ENCODE measurements around the gene NR0B2.

NR0B2 gene

DNA sequence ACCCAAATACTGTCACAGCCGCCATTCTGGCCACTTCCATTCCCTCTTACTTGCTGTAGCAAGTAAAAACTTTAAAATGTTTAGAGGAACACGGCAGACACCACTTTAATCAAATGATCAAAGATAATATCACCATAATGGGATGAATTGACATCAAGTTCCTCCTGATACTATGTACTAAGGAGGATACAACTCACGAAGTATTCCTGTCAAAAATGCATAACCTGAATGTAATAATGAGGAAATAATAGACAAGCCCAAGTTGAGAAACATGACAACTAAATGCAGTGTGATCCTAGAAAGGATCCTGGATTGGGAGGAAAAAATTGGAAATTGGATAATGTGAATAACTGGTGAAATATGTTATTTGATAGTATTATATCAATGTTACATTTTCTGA lies 42.5 kb upstream of the NR0B2 start:
- TF ChIP-seq, protein P1, sequence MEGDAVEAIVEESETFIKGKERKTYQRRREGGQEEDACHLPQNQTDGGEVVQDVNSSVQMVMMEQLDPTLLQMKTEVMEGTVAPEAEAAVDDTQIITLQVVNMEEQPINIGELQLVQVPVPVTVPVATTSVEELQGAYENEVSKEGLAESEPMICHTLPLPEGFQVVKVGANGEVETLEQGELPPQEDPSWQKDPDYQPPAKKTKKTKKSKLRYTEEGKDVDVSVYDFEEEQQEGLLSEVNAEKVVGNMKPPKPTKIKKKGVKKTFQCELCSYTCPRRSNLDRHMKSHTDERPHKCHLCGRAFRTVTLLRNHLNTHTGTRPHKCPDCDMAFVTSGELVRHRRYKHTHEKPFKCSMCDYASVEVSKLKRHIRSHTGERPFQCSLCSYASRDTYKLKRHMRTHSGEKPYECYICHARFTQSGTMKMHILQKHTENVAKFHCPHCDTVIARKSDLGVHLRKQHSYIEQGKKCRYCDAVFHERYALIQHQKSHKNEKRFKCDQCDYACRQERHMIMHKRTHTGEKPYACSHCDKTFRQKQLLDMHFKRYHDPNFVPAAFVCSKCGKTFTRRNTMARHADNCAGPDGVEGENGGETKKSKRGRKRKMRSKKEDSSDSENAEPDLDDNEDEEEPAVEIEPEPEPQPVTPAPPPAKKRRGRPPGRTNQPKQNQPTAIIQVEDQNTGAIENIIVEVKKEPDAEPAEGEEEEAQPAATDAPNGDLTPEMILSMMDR (IDR thresholded peaks at IDR 0.05; ENCODE audit: borderline replicate concordance, control extremely low read depth, extremely low read depth, insufficient read depth, missing control alignments): no peak
- DNase-seq (ENCODE audit: low spot score): no peak
- in situ Hi-C loops (cut with MboI; ENCODE audit: low sequenced_read_pairs, unreplicated experiment): no loop called here

DNA sequence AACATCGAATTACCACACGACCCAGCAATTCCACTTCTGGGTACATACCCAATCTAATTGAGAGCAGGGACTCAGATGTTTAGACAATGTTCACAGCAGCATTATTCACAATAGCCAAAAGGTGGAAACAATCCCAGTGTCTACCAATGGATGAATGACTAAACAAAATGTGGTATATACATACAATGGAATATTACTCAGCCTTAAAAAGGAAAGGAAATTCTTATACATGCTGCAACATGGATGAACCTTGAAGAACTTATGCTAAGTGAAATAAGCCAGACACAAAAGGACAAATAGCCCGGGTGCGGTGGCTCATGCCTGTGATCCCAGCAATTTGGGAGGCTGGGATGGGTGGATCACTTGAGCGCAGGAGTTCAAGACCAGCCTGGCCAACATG lies 39.6 kb upstream of the NR0B2 start:
- TF ChIP-seq, protein P1 (IDR thresholded peaks at IDR 0.05; ENCODE audit: borderline replicate concordance, control extremely low read depth, extremely low read depth, insufficient read depth, missing control alignments): no peak
- DNase-seq (ENCODE audit: low spot score): no peak
- in situ Hi-C loops (cut with MboI; ENCODE audit: low sequenced_read_pairs, unreplicated experiment): no loop called here

DNA sequence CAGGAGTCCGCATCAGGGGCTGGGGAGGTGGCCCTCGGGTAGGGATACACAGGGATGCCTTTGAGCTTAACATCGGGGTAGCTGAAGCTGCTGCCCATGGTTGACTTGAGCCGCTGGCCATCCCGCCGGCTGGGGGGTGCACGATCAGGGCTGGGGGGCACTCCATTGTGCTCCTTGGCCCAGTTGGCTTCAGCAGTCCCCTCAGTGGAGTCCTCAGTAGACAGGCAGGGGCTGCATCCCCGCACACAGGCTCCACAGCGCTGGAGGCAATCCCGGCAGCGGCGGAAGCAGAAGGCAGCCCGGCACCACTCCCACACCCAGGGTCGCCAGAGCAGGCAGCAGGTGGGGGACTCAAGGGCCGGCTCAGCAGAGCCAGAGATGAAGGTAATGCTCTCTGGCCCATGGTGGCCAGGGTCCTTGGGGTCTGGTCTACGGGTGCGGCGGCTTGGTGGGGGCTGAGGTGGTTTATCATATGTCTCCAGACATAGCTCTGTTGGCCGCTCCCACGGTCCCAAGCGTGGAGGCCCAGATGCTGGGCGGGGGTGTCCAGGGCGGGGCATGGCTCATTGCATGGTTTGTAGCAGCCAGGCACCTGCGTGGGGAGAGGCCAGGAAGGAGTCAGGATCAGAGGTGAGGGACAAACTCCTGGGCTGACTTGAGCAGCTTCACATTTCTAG lies 38.2 kb upstream of the NR0B2 start:
- in situ Hi-C loops (cut with MboI; ENCODE audit: low sequenced_read_pairs, unreplicated experiment): no loop called here
- DNase-seq (ENCODE audit: low spot score): no peak
- TF ChIP-seq, protein P1 (IDR thresholded peaks at IDR 0.05; ENCODE audit: borderline replicate concordance, control extremely low read depth, extremely low read depth, insufficient read depth, missing control alignments): no peak

DNA sequence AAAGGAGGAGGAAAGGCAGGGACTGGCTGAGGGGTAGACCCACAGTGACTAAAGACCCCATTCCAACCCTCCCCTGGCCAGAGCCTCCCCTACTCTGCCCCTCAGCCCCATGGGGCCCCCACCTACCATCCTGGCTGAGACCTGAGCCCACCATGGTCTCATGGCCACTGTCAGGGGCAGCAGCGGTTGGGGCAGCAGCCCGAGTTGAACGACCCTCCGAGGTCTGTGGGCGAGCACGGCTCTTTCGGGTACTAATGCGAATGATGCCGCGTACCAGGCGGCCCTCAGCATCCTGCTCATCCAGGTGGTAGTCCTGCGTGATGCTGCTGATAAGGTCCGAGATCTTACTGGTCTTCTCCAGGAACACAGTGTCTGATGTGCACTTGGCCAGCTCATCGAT lies 37.4 kb upstream of the NR0B2 start:
- in situ Hi-C loops (cut with MboI; ENCODE audit: low sequenced_read_pairs, unreplicated experiment): no loop called here
- no peak for DNase-seq (ENCODE audit: low spot score)
- TF ChIP-seq, protein P1 (IDR thresholded peaks at IDR 0.05; ENCODE audit: borderline replicate concordance, control extremely low read depth, extremely low read depth, insufficient read depth, missing control alignments): no peak

DNA sequence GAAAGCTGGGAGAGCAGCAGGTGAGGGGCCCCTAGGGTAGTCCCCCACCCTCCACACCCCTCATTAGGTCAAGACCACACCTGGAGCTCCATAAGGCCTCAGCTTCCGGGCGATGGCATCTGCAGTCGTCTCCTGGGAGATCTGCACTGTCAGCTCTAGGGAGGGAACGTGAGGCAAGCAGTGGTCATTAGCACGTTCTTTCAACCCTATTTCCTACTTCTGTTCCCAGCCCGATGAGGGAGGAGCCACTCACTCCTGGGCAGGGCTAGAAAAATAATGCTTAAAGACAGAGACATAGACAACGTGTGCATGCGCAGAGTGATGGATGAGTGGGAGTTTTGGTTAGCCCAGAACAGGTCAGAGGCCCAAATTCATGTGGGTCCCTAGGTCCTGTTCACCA lies 36.8 kb upstream of the NR0B2 start:
- in situ Hi-C loops (cut with MboI; ENCODE audit: low sequenced_read_pairs, unreplicated experiment): no loop called here
- TF ChIP-seq, protein P1 (IDR thresholded peaks at IDR 0.05; ENCODE audit: borderline replicate concordance, control extremely low read depth, extremely low read depth, insufficient read depth, missing control alignments): no peak
- no peak for DNase-seq (ENCODE audit: low spot score)

DNA sequence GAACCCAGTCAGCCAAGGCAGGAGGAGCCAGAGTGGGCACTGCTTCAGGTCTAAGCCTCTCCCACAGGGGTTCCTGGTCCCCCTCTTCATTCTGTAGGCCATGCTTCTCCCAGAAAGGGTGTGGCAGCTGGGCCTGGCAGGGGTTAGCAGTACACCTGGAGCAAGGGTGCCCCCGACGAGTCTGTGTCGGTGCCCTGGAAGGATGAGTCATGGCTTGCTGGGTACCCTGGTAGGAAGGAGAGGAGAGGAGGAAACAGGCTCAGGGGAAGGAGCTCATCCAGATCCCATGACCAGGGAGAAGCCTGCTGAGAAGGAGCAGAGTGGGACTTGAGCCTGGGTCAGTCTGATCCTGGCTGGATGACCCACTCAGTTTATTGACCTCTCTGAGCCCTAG lies 36.1 kb upstream of the NR0B2 start:
- in situ Hi-C loops (cut with MboI; ENCODE audit: low sequenced_read_pairs, unreplicated experiment): no loop called here
- DNase-seq (ENCODE audit: low spot score): no peak
- TF ChIP-seq, protein P1 (IDR thresholded peaks at IDR 0.05; ENCODE audit: borderline replicate concordance, control extremely low read depth, extremely low read depth, insufficient read depth, missing control alignments): no peak
